Renal cortical epithelial cell (primary cell): Measurements from ENCODE around the gene CCDC33. TPM values are rescaled to one million over a fixed set of nuclear protein-coding genes. Genes with fewer than 3 reads are reported as not detected.

Experiments used
- DNase-seq: peaks from one replicate; pipeline ENCODE4 v3.0.0-alpha.2; 2011; ENCODE audit warnings: low read depth
- total RNA-seq: library from RNA; depleted of rRNA; stranded (reverse); fragments of >200 nt; gene quantifications from 2 replicates; pipeline ENCODE4 v1.2.3, GENCODE V29; 2014

Gene CCDC33
- total RNA-seq, 1 donor from 2014 or later = not detected

DNA sequence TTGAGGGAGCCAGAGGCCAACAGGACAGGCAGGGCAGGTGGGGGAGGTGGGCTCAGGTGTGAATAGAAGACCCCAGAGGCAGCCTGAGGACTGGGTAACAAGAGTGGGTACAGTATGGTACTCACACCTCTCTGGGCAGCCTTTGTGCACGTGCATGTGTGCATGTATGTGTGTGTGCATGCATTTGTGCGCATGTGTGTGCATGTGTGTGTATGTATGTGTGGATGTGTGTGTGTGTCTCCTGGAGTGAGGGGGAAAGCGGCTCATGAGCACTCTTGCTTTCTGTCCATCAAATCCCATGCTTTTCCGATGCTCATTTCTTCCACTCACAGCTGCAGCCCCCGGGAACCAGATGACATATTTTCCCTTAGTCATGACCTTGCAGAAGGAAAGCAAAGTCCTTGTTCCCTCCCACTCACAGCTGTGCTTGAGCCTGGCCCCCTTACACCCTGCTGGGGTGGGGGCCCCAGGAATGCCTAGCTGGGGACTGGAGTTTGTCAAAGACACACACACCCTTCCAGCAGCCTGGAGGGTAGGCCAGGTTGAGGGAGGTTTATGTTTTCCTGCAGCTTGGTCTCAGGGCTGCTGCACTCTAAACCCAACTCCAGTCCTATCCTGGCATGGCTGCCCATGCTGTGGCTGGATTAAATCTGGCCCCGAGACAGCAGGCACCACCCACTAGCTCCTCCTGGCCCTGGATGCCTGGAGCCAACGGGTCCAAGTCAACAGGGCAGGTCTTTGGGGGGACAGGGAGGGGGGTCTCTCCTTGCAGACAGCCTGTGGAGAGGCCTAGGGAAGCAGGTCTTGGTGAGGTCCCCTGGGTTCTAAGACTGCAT lies 22.5 kb downstream of the CCDC33 start:
- DNase-seq = no peak

DNA sequence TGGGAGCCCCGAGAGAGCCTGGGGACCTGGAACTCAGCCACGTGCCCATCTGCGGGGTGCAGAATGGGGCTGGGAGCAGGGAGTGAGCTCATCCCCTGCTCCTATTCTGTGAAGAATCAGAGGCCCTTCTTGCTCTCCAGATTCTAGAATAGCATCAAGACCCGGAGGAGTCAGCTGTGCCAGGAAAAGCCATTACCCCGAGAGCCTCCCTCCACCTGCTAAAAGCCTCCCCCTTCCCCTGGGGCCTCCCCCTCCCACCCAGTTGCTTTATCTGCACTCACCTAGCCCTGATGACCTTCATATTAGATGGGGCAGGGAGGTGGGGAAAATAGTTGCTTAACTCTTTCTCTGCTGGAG lies 23.1 kb downstream of the CCDC33 start:
- DNase-seq = no peak

DNA sequence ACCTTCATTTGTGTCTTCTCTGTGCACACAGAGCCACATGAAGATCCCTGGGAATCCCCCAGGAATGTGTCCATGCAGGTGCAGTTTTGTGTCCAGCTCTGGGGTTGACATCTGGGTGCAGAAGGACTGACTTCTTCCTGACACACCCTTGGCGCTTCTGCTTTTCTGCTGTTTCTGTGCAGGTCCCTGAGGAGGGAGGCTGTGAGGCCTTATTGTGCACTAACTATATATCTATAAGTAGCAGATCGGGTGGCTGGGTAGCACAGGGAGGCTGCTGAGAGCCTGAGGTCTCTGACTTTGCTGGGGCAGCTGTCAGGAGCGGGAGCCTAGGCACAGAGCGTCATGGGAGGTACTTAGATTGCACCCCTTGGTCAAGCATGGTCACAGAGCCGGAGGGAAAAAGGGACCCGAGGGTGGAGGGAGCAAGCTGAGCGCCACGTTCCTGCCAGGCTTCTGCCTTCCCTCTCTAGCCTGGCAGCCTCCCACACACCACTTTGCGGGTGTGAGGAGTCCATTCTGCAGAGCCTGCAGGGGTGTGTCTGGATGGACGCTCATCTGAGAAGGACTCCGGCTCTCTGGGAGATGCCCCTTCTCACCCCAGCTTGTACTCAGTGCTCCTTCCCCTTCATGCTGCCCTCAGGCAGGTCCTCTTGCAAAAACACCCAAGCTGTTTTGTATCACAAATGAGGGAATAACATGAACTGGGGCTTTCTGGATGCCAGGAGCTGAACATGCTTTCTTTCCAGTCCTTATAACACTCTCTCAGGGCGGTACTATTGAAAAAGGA lies 23.9 kb downstream of the CCDC33 start:
- no peak for DNase-seq

DNA sequence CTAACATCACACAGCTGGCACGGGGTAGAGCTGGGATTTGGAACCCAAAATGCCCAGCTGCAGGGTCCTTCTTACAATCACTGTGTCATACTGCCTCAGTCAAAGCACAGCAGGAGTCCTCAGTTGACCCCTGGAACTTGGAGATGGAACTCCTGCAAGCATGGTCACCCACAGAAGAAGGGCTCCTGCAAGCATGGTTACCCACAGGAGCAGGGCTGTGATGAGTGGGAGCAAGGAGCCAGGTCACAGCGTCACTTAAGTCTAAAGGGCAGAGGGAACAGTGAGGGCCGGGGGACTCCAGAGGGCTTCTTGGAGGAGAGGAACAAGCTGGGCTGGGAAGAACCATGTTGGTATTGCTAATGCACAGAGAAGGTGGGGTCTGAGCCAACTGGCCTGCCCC lies 24.9 kb downstream of the CCDC33 start:
- DNase-seq = no peak

DNA sequence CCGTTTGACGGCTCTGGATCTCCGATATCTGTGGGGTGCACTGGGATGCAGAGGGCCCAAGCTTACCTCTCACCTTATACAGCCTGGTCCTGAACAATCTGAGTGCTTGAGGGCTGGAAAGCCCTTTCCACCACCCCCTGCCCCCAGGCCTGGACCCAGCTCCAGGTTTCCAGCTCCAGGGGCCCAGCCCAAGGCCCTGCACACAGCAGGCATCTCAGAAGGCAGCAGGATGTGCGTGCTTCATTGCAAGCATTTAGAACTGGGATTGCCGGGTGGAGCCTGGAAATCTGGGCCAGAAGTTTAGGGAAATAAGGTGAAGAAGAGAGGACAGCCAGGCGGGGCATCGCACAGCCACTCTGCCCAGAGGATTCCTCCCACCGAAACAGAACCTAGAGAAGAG lies 25.6 kb downstream of the CCDC33 start:
- DNase-seq = no peak

DNA sequence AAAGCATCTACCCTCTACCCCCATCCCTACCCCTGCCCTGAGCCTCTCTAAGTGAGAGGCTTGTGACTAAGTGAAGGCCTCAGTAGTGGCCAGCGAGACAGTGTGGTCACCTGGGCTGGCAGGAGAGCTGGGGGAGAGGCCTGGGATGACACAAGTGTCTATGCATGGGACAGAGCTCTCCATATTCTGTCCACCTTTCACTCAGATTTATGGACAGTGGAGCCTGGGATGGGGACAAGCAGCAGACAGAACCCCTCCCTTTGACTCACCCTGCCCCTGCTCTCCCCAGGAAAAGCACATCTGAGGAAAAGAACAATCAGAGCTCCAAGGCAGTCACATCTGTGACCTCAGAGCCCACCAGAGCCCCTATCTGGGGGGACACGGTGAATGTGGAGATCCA lies 26.0 kb downstream of the CCDC33 start:
- DNase-seq = no peak

DNA sequence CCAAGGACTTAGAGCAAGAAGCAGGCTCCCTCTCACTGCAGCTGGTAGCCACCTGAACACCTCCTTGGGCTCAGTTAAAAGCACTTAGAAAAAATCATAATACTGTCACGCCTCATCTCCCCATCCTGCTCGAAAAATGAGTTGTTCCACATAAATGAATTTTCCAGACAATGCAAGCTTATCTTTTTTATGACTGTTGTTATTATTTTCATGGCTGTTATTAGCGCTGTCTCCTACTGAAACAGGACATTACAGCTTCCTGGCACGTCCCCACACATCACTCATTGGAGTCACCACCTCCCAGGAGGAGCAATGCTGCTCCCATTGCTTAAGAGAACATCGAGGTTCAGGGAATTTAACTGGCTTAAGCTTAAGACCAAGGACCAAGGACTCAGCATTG lies 26.5 kb downstream of the CCDC33 start:
- DNase-seq = no peak

DNA sequence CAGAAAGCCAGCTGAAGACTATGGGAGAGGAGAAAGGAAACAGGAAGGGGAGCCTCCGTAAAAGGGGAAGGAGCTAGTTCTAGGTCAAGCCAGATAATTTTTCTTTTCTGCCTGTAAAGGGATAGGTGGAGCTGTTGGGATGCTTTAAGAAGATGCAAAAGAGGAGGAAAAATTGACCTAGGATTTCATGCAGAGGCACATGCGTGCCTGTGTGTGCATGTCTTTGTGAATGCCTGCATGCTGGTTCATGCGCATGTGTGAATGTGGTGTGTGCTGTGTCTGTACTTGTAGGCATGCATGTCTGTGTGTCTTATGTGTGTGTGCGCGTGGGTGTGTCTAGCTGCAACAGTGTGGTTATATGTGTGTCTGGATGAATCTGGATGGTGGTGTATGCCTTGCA lies 27.3 kb downstream of the CCDC33 start:
- DNase-seq = no peak

DNA sequence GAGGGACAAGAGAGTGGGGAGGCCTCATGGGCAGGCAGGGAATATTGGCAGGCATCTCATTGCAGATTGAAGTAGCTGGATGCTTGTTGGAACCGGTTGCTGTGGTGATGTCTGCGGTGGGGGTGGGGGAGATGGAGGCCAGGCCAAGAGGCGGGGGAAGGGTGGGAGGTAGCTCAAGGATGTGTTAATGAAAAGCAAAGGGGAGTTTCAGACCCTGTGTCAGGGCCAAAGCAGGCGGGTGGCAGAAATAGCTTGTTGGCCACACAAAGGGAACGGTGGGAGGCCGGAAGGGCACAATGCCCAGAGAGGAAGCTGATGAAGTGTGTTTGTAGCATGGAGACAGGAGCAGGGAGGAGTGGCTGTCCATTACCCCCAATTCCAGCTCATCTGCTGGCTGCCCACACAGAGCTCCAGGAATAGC lies 28.0 kb downstream of the CCDC33 start:
- DNase-seq = no peak

DNA sequence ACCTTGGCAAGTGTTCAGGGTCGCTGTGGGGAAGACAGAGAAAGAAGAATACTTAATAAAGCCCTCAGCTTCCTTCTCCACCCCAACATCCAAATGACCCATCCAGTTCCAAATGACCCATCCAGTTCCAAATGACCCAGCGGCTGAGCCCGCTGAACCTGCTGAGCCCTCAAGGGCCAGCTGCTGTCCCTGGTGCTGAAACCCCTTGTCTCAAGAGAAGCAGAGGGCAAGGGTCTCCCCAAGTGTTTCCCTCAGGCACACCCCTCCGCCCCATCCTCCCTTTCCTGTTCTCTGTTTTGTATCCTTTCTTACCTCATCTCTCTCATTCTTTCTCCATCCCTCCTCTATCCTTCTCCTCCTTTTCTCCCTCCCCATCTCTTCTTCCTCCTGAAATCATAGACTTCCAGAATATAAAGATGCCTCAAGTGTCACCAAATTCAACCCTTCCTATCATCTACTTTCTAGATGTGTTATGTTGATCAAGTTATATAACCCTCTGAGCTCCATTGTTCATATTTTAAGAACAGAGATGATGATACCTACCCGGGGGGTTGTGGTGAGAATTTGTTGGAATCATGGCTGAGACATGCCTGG lies 29.0 kb downstream of the CCDC33 start:
- DNase-seq = peak; percentile 14

DNA sequence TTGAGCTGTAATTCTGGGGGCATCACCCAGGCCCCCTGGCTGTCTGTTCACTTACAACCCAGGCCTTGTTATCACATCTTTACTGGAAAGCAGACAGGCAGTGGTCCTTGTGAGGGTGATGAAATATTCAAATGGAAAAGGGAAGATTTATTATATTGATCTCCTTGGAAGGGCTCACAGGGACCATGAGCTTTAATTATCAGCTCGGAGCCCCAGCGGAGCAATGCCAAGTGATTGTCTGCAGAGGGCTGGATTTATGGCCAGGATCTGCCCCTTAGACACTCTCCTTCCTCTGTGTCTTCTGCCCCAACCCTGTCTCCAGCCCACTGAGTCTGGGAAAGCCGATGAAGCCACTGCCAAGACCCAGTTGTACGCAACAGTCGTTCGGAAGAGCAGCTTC lies 31.9 kb downstream of the CCDC33 start:
- DNase-seq = no peak

DNA sequence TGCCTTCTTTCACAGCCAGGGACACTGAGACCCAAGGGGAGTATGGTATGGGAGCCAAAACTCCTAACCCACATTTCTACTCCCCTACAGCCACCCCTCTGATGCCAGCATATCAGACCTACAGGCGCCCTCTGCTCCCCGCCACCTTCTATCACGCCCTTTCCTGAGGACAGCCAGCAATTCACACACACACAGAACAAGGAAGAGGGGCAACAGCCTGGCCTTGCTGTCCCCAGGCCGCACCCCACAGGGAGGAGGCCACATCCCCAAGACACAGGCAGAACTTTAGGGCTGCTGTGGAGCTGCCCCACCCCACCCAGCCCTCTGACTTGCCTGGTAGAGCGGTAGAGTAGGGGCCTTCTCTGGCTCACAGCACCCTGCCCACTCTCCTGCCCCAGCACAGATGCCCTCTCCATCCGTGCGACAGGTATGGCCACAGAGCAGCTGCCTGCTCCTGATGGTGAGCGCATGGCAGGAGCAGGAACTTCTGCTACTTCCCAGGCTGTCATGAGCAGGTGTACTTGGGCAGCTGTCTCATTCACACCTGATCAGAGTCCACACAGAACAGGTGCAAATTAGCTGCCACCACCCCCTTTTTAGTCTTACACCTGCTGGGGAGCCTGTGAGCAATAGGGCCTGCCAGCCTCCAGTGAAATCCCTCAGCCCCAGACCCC lies 33.4 kb downstream of the CCDC33 start:
- DNase-seq = no peak

DNA sequence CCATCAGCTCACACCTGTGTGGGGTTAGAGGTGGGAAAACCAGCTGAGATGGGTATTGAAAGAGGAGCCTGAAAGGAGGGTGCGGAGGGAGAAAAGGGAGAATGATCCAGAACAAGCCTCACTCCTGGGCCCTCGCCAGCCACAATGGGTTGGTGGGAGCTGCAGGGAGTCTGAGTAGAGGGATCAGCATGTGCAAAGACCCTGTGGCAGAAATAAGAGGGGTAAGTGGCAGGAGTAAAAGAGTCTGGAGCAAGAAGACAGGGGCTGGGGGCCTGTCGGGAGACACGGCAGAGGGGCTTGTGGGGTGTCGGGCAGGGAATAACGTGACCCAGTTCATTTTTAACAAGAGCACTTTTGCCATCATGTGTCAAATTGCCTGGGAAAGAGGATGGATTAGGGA lies 34.0 kb downstream of the CCDC33 start:
- no peak for DNase-seq

DNA sequence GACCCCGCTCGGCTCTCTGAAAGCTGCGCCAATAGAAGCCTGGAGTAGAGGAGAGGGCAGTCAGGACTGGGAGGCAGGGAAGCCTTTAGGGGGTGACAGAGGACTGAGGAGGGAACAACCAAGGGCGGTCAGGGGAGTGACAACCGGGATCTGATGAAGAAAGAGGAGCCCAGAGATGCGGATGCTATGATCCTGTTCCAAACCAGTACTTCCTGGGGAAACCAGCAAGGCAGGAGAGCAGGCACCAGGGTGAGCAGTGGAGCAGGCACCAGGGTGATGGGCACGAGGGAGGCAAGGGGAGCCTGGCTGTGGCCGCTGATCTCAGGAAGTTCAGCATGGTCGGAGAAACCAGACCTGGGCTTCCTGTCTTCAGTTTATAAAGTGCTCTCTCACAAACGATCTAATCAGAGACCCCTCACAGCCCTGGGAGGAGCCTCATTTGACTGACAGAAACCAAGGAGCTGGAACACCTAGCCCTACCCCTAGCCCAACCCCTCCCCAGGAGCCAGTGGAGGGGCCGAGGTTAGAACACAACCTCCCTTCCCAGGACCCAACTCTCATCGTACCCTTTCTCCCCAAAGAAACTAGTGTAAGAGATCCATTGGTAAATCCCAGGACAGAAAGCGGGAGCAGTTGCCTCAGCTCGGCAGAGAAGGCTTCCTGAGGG lies 34.9 kb downstream of the CCDC33 start:
- DNase-seq = no peak

DNA sequence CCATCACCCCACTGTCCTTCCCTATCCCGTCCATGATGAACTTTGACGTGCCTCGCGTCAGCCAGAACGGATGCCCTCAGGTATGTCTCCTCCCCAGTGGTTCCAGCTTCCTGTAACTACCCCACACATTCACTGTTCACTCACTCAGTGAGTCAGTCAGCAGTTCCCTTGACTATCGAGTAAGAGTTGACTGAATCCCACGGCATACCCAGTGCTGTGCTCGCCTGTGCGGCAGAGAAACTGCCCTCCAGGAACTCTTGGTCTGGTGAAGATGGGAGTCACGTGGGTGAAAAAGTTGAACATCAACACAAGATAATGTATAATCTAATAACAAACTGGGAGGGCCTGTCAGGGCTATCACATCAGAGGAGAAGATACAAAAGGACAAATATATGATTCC lies 36.7 kb downstream of the CCDC33 start:
- DNase-seq = peak; percentile 71

DNA sequence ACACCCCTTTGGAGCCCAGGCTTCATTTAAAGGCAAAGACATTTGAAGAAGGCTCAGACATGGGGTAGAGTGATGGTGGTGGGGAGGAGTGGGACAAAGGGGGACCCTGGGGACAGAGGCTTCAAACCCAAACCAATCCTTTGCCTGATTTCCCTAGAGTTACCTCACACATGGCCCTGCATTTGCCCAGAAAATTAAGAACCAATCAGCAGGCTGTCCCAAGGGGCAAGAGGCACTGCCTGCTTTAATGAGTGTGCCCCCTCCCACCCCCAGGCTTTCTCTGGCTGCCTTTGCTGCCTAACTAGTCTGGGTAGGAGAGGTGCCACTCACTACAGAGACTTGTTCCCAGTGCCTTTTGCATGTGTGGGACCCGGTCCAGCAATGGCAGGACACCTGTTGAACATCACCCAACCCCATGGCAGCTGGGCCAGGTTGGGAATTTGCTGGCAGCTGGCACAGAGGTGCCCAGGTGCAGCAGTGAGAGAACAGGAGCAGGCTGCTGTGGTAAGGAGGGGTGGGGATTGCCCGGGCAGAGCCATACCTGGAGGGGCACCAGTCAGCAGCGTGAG lies 38.4 kb downstream of the CCDC33 start:
- DNase-seq = no peak

DNA sequence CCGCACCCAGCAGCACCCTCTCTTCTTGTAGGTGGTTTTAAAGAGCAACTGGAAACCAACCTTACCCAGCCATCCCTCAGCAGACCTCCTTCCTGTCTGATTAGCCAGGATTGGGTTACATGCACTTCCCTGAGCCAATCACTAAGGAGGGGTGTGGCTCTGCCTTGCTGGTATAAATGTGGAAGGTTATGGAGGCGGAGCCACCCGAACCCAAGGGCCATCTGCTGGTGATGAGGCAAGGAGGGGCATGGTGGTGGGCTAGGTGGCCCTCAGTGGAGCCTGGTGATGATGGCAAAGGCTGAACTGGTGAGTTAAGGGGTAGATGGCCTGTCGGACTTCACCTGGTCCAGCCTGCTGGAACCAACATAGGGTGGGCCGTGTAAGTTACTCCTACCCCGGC lies 39.8 kb downstream of the CCDC33 start:
- no peak for DNase-seq

DNA sequence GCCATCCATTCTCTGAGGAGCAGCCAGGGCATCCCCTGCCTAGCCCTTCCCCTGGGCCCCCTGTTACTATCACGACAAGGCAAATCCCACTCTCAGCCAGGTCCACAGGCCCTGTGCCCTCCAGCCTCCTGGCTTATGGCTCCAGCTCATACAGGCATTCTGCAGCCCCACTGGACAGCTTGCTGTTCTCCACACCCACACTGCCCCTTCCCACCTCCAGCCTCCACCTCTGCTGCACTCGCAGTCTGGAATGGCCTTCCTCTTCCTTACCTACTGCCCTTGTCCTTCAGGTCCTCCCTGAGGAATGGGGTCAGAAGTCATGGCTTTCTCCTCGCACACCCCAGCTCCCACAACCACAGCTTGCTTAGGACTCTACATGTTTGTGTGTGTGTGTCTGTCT lies 40.4 kb downstream of the CCDC33 start:
- DNase-seq = no peak

DNA sequence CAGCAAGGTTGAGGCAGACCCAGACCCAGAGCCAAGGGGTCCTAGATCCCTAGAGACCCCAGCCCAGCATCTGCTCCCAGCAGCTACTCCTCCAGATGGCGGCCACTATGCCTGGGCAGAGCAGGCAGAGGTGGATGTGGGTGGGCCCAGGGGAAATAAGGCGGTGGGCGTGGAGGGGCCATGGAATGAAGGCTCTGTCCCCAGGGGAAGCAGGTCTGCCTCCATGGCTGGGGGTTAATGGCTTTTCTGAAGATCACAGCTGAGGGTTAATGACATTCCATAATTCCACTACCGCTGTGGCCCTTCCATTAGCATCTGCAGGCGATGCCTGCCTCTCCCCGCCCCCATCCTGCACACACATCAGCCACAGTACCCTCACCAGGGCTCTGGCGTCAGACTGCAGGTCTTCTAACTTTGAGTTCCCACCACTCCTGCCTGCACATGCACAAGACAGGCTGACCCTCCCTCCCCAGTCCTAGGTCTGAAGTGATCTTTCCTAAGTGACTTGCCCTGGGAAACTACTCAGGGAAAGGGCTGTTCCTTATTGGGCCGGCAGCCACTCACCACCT lies 41.2 kb downstream of the CCDC33 start:
- DNase-seq = no peak

DNA sequence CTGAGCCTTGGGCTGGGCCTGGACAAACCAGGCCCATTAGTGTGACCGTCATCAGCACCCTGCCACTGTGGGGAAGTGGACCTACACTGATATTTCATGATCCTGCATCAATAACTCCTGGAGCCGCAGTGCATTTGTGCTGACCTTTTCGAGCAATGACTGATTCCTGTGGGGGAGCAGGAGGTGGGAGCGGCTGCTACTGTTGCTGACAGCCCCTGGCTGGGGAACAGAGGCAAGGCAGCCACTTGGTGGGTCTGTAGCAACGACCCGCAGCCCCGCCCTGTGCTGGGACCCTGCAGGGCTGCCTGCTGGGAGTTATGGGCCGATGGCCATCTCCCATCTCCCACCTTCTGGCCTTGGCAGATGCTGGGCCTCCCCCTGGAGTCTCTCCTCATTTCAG lies 42.1 kb downstream of the CCDC33 start:
- no peak for DNase-seq
